Neutrophil (primary cell): ENCODE measurements around the gene CBX3.
A peak's percentile ranks its signal among the peaks of the same experiment; 100 is the strongest.
"Not testable (repeated sequence)": the region's sequence is repeated elsewhere in the genome, so short reads cannot be mapped to it uniquely, and the experiment has no call there.

Experiments used
- H3K27ac ChIP-seq: fragments of 200-600 bp; sonication (generic); 2 replicates; pipeline ENCODE4 v1.5.1; 2016; ENCODE audit warnings: mild to moderate bottlenecking, moderate library complexity
- H3K27me3 ChIP-seq: fragments of 200-600 bp; sonication (generic); 2 replicates; pipeline ENCODE4 v1.6.0; 2016; ENCODE audit warnings: mild to moderate bottlenecking
- H3K36me3 ChIP-seq: fragments of 200-600 bp; sonication (generic); 2 replicates; pipeline ENCODE4 v1.5.1; 2017
- H3K4me1 ChIP-seq, 2 experiments: fragments of 200-600 bp in 1 of 2; sonication (generic) in 1 of 2; 1 replicate in 1 of 2; 2 replicates in 1 of 2; pipeline versions ENCODE4 v1.5.1 to v1.6.1; 2013 to 2016; ENCODE audit warnings: low read depth in 1 of 2, low read length in 1 of 2, mild to moderate bottlenecking in 1 of 2, moderate library complexity in 1 of 2; ENCODE audit not compliant: control insufficient read depth in 1 of 2, insufficient read depth in 1 of 2
- H3K4me3 ChIP-seq, 2 experiments: fragments of 200-600 bp in 1 of 2; sonication (generic) in 1 of 2; 1 replicate in 1 of 2; 2 replicates in 1 of 2; pipeline ENCODE4 v1.5.1; 2013 to 2016; ENCODE audit warnings: low read depth in 1 of 2, low read length in 1 of 2, mild to moderate bottlenecking in 1 of 2, moderate library complexity in 1 of 2
- H3K9me3 ChIP-seq: fragments of 200-600 bp; sonication (generic); 2 replicates; pipeline ENCODE4 v1.5.1; 2016
- TF ChIP-seq, protein P1 (sequence below): fragments of 200-600 bp; sonication (generic); IDR thresholded peaks from 2 replicates; pipeline ENCODE4 v1.5.1; 2016; ENCODE audit warnings: antibody characterized with exemption

CBX3 gene

GRCh38 chr7:26182283-26182682 lies 19.3 kb upstream of the CBX3 start:
- Histone ChIP-seq H3K27ac (no peak overlapping the region), H3K4me3 (no peak overlapping the region), H3K36me3 (peaks cover 35% of the 10 kb centered on the region), H3K9me3 (no peaks in the 10 kb centered on the region), H3K27me3 (no peaks in the 10 kb centered on the region), H3K4me1 (peaks cover 0 to 4% of the 10 kb centered on the region in 2 experiments)
- TF ChIP-seq, protein P1, sequence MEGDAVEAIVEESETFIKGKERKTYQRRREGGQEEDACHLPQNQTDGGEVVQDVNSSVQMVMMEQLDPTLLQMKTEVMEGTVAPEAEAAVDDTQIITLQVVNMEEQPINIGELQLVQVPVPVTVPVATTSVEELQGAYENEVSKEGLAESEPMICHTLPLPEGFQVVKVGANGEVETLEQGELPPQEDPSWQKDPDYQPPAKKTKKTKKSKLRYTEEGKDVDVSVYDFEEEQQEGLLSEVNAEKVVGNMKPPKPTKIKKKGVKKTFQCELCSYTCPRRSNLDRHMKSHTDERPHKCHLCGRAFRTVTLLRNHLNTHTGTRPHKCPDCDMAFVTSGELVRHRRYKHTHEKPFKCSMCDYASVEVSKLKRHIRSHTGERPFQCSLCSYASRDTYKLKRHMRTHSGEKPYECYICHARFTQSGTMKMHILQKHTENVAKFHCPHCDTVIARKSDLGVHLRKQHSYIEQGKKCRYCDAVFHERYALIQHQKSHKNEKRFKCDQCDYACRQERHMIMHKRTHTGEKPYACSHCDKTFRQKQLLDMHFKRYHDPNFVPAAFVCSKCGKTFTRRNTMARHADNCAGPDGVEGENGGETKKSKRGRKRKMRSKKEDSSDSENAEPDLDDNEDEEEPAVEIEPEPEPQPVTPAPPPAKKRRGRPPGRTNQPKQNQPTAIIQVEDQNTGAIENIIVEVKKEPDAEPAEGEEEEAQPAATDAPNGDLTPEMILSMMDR = no peak

- peaks cover 0 to 4% of the 10 kb centered on the region in 2 experiments for H3K4me1 ChIP-seq
- H3K36me3 ChIP-seq = peaks cover 40% of the 10 kb centered on the region
- no peak overlapping the region for H3K4me3 ChIP-seq
- TF ChIP-seq, protein P1 = no peak
- no peaks in the 10 kb centered on the region for H3K27me3 ChIP-seq
- peak overlapping the region; percentile 36 for H3K27ac ChIP-seq
- no peaks in the 10 kb centered on the region for H3K9me3 ChIP-seq
These were observed 18.8 kb upstream of the CBX3 start for GRCh38 chr7:26182706-26183105.

- peaks cover 0 to 4% of the 10 kb centered on the region in 2 experiments for H3K4me1 ChIP-seq
- H3K27ac ChIP-seq = peak overlapping the region; percentile 36
- H3K36me3 ChIP-seq = peaks cover 50% of the 10 kb centered on the region
- TF ChIP-seq, protein P1 = no peak
- no peak overlapping the region for H3K4me3 ChIP-seq
- no peaks in the 10 kb centered on the region for H3K27me3 ChIP-seq
- no peaks in the 10 kb centered on the region for H3K9me3 ChIP-seq
These were observed 17.8 kb upstream of the CBX3 start for GRCh38 chr7:26183545-26184280.

- peaks cover 57% of the 10 kb centered on the region for H3K36me3 ChIP-seq
- H3K4me3 ChIP-seq, H3K9me3 ChIP-seq, H3K4me1 ChIP-seq, H3K27me3 ChIP-seq: not testable (repeated sequence)
- peak overlapping the region; percentile 36 for H3K27ac ChIP-seq
These were observed 17.1 kb upstream of the CBX3 start for GRCh38 chr7:26184281-26185101.

GRCh38 chr7:26185131-26185843 lies 16.3 kb upstream of the CBX3 start:
- Histone ChIP-seq H3K27me3 (no peaks in the 10 kb centered on the region), H3K27ac (peak overlapping the region; percentile 36), H3K9me3 (no peaks in the 10 kb centered on the region), H3K4me1 (peaks cover 0 to 4% of the 10 kb centered on the region in 2 experiments), H3K36me3 (peaks cover 65% of the 10 kb centered on the region), H3K4me3 (no peak overlapping the region)
- TF ChIP-seq, protein P1 = no peak
